ENCODE data around the gene HCN2.

The HCN2 gene

DNA sequence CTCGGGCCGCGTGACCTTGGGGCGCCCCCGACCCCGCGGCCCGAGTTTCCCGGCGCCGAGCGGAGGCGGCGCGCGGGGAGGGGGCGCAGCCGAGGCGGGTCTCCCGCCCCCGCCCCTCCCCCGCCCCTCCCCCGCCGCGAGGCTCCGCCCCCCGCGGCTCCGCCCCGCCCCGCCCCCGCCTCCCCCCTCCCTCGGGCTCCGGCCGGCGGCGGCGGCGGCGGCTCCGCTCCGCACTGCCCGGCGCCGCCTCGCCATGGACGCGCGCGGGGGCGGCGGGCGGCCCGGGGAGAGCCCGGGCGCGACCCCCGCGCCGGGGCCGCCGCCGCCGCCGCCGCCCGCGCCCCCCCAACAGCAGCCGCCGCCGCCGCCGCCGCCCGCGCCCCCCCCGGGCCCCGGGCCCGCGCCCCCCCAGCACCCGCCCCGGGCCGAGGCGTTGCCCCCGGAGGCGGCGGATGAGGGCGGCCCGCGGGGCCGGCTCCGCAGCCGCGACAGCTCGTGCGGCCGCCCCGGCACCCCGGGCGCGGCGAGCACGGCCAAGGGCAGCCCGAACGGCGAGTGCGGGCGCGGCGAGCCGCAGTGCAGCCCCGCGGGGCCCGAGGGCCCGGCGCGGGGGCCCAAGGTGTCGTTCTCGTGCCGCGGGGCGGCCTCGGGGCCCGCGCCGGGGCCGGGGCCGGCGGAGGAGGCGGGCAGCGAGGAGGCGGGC lies at the start of gene HCN2:
Gene HCN2 (plus strand): TSS at position 189 of the 703 bp plus-strand sequence. CDS start 65 bp downstream, at position 254.
- DNase-seq: no peak

DNA sequence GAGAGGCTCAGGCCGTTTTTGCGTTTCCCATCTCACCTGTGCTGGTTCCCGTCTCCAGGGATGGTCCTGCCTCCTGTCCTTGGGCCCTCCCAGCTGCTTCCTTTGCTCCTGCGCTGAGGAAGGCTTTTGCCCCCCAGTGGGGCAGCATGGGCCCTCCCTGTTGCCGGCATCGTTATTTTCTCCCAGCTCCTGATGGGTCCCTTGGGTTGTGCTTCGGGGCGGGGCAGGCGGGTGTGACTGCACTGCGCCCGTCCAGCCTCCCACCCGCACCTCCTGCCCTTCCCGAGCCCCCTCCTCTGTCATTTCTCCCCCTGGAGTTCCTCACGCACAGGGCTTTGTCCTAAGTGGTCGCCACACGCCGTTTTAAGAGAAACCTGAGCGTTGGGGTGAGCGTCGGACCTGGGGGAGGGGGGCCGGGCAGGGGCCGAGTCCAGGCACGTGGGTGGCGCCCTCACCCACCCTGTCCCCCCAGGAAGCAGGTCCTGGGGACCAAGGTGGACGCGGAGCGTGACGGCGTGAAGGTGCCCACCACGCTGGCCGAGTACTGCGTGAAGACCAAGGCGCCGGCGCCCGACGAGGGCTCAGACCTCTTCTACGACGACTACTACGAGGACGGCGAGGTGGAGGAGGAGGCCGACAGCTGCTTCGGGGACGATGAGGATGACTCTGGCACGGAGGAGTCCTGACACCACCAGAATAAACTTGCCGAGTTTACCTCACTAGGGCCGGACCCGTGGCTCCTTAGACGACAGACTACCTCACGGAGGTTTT lies 48.6 kb upstream of the HCN2 start:
- DNase-seq: no peak

DNA sequence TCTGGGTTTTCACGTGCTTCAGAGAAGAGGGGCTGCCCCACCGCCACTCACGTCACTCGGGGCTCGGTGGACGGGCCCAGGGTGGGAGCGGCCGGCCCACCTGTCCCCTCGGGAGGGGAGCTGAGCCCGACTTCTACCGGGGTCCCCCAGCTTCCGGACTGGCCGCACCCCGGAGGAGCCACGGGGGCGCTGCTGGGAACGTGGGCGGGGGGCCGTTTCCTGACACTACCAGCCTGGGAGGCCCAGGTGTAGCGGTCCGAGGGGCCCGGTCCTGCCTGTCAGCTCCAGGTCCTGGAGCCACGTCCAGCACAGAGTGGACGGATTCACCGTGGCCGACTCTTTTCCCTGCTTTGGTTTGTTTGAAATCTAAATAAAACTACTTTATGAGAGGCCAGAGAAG lies 48.0 kb upstream of the HCN2 start:
- no peak for DNase-seq

DNA sequence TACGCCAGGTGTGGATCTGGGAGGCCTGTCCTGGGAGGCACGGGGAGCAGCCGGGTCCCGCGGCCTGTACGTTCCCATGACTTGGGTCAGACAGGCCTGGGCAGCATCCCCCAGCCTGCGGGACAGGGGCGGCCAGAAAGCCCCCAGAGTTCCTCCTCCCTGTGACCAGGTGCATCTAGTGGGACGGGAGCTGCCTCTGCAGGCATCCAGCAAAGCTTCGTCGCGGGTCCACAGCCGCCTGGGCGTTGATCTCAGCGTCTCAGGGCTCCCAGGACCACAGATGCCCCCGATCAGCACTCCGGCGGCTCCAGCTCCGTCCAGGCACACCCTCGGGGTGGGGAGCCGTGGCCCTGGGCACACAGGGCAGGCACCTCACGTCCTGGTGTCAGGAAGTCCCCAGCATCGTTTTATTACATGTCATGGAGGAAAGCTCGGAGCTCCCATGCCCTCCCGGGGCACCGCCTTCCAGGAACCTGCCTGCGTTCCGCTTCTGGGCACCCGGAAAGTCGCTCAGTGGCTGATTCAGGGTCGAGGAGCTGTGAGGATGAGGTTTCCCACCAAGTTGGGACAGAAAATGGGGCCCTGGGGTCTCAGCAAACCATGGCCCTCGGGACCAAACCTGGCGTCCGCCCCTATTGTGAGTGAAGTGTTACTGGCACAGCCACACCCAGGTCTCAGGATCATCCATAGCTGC lies 47.4 kb upstream of the HCN2 start:
- DNase-seq: no peak

DNA sequence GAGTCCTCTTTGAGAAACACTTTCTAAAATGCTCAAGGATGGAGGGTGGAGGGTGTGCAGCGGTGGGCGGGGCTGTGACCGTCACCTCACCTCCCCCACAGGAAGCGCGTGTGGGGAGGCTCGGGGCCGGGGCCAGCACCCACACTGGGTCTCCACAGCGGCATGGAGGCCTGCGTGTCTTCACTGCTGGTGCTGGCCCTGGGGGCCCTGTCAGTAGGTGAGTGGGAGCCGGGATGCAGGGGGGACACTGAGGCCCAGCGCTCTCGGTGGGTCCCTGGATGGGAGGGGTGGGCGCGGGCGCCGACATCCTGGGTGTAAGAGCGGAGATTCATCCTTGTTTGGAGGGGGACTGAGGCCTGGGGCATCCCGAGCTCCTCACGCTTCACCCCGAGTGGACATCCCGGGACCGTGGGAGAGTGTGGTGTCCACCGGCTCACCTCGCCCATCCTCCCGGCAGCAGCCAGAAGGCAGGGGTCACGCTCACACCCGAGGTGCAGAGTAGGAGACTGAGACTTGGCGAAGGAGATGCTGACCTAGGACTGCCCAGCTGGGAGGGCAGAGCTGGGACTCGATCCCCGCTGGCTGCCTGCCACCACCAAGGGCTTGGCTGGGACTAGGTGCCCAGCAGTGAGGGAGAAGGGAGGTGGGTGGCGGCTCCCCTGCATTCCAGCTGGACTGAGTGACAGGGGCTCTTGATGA lies 45.6 kb upstream of the HCN2 start, which contains the start of gene GZMM:
Gene GZMM (plus strand): TSS at position 144 of the 699 bp plus-strand sequence. CDS start 19 bp downstream, at position 163.
- no peak for DNase-seq

DNA sequence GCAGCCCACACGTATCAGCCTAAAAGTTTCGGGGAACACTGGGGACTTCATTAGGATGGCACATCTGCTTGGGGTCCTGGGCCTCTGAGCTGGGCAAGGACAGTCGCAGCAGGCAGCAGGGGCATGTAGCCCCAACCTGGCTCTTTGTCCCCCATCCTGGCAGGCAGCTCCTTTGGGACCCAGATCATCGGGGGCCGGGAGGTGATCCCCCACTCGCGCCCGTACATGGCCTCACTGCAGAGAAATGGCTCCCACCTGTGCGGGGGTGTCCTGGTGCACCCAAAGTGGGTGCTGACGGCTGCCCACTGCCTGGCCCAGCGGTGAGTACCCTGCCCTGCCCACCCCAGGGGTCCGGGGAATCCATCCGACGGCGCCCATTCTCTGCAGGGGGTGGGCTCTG lies 42.6 kb upstream of the HCN2 start:
- DNase-seq: no peak

DNA sequence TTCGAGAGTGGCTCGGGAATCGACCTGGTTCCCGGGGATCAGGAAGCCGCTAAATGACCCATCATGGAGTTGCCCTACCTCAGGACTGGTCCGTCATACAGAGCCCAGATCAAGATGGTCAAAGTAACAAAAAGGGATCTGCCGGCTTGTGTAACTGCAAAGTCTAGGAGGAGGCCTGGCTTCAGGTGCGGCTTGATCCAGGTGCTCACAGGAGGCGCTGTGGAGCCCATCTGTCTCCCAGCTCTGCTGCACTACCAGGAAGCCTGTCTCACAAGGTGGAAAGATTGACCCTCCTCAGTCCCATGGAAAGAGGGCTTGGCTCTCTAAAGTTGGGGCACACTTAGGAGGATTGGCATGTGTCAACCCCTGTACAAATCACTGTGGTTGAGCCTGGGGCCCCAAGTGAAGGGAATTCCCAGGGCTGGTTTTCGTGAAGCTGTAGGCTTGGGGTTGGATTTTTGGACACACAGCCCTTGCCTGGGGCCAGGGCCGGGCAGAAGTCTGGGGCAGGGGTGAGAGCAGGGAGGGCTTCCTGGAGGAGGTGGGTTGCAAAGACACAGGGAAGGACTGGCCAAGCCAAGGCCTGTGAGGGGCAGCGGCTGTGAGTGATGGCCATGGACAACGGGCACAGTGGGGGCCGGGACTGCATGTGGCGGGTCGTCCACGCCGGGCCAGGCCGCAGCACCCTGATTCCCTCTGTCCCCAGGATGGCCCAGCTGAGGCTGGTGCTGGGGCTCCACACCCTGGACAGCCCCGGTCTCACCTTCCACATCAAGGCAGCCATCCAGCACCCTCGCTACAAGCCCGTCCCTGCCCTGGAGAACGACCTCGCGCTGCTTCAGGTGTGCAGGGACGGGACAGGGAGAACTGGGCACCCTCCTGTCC lies 41.6 kb upstream of the HCN2 start:
- no peak for DNase-seq

DNA sequence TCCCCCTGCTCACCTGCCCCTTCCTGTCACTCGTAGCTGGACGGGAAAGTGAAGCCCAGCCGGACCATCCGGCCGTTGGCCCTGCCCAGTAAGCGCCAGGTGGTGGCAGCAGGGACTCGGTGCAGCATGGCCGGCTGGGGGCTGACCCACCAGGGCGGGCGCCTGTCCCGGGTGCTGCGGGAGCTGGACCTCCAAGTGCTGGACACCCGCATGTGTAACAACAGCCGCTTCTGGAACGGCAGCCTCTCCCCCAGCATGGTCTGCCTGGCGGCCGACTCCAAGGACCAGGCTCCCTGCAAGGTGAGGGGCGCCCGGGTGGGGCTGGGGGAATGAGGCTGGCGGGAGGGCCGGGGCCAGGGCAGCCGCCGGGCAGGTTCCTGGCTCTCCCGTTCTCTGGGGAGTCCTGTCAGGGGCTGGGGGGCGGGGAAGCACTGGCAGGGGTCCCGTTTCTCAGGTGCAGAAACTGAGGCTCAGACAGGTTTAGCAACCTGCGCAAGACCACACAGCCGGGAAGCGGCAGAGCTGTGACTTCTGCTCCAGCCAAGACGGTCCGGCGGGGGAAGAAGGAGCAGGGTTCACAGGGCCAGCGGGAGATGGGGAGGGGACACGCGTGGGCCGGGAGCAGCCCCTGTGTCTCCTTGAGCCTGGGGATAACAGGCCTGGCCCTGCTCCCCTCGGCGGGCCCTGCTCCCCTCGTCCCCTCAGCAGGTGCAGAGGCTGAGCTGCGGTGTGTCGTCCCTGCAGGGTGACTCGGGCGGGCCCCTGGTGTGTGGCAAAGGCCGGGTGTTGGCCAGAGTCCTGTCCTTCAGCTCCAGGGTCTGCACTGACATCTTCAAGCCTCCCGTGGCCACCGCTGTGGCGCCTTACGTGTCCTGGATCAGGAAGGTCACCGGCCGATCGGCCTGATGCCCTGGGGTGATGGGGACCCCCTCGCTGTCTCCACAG lies 40.5 kb upstream of the HCN2 start:
- DNase-seq: no peak

DNA sequence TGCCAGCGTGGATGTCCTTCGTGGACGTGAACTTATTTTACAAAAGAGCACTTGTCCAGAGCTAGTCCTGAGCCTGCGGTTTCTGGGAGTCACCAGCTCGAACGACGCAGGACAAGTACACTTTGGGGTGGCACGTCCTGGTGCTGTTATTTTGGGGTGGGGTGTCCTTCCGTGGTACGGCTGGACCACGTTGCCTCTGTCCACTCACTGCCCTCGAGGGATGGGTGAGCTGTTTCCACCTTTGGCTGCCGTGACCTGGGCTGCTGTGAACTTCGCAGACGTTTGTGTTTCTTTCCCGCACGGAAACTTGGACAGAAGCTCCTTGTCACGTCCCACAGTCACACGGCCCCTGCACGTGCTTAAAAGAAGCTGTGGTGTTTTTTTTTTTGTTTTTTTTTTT lies 34.9 kb upstream of the HCN2 start:
- DNase-seq: no peak

DNA sequence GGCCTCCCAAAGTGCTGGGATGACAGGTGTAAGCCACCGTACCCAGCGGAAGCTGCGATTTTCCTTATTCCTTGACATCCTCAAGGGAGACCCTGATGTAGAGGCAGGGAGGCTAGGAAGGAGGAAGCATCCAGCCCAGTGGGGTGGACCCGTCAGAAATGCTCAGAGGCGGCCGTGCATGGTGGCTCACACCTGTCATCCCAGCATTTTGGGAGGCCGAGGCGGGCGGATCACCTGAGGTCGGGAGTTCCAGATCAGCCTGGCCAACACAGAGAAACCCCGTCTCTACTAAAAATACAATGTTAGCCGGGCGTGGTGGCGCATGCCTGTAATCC lies 34.2 kb upstream of the HCN2 start:
- no peak for DNase-seq

DNA sequence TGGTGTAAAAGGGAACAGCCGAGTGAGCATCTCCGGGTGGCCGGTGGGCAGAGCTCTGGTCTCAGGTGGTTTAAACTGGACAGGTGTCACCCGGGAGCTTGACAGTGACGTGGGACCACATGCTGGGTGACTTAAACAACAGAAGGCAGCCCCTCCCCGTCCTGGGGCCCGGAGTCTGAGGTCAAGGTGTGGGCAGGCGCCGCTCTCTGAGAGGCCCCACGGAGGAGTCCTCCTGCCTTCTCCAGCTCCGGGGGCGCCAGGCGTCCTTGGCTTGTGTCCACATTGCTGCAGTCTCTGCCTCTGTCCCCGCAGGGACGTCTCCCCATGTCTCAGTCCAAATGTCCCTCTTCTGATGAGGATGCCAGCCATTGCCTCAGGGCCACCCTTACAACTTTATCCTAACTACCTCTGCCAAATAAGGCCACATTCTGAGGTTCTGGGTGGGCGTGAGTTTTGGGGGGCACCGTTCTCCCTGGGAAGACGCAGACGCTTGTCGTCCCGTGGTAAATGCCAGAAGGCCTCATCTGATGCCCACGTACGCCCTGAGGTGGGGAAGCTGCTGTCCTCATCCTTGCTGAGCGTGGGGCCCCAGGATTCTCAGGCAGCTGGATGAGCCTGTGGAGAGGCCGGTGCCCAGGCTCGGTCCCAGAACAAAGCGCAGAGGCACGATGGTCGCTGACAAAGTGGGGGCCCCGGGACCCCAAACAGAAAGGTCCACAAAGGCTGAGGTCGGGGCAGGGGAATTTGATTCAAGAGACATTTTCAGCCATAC lies 32.9 kb upstream of the HCN2 start:
- DNase-seq: no peak

DNA sequence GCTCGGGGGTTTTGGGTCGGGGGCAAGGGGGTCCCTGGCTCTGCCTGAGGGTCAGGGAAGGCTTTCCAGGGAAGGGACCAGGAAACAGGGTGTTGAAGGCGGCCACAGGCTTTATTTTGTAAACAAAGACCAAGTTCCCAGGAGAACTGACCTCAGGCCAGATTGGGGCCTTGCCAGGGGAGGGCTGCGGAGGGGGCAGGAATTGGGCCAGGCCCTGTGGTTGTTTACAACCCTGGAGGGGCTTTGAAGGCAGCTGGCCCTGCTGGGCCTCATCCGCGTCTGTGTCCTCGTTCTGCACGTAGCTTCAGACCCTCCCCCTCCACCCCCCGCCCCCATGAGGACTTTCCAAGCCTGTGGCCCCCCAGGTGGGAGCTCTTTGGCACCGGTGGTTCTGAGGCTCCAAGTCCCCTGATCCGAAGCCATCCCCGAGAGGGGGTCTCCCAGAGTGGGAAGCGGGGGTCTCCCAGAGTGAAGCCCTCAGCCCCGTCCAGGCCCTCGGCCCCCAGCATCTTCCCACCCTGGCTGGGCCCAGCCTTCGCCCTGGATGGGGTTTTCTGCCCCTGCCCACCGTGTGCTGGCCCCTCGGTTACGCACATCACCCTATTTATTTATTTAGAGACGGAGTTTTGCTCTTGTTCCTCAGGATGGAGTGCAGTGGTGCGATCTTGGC lies 30.8 kb upstream of the HCN2 start:
- no peak for DNase-seq

DNA sequence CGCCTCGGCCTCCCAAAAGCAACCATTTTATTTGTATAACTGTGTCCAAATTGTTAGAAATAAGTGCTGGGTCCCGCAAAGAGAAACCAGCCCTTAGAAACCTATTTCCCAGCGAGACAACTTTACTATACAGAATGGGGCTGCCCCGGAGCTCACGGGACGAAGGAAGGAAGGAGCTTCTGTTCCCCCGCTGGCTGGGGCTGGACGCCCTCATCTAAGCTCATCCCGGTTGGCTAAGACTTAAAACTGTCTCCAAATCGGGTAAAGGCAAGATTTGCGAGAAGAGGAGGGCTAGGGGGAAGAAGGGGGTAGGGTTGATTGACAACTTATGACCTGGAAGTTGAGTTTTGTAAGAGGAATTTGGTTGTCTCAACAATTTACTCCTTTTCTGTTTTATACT lies 29.6 kb upstream of the HCN2 start:
- peak; percentile 10 for DNase-seq

DNA sequence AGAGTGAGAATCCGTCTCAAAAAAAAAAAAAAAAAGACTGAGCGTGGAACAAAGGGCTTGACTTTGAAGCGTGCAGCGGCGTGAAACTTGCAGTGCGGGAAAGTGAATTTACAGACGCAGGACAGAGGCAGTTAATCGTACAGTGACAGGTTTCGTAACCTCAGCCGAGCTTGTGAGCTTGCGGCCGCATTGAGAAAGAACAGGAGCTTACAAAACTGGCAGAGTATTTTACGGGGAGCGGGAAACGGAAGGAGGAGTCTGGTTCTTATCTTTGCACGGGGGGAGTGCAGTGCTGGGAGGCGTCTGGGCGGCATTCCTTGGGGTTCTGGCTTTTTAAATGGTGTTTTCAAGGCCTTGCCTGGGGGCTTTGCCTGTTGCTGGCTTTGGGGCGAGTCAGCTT lies 23.3 kb upstream of the HCN2 start:
- peak; percentile 71 for DNase-seq

DNA sequence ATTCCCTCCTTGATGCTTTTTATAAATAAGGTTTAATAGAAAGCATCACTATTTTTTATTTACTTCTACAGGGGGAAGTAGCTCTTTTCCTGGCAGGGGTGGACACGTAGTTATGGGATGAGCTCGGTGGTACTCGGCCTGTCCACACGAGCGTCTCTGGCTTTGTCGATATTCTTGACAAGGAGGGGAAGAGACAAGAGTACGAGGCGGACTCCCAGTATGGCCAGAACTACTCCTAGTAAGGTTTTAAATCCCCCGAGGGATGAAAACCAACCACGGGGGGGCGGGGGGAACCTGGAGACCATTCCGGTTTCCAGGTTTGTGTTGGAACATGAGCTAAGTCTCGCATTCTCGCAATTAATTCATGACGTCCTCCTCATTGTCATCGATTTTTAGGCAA lies 22.8 kb upstream of the HCN2 start:
- DNase-seq: no peak

DNA sequence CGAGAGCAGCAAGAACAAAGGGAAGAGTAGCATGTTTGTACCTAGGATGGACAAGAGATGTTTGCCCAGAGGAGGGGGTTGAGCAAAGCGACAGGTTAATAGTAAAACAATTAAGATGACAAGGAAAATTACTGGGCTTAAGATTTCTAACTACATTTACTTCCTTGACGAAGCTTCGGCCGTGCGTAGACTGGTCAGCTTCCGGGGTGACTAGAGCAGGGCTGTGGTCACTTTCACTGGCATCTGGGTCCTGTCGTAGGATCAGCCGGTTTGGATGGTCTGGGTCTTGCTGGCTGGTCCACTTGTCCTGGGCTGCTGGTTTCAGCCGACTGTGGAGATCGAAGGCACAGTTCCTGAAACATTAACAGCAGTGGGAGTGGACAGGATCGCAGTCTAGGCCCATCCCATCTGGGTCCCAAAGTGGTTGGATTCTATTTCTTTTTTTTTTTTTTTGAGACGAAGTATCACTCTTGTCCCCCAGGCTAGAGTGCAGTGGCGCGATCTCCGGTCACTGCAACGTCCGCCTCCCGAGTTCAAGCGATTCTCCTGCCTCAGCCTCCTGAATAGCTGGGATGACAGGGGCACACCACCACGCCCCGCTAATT lies 22.3 kb upstream of the HCN2 start:
- no peak for DNase-seq

DNA sequence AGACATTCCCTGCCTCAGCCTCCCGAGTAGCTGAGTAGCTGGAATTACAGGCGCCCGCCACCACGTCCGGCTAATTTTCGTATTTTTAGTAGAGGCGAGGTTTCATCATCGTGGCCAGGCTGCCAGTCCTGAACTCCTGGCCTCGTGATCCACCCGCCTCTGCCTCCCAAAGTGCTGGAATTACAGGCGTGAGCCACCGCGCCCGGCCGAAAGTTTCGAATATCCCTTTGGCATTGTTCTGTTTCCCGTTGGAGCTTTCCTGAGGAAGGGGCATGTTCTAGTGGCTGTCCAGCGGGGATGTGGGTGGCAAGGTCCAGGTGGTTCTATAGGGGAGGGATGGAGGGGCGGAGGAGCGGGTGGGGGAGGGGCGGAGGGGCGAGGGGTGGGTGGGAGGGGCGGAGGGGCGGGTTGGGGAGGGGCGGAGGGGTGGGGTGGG lies 19.4 kb upstream of the HCN2 start:
- no peak for DNase-seq

DNA sequence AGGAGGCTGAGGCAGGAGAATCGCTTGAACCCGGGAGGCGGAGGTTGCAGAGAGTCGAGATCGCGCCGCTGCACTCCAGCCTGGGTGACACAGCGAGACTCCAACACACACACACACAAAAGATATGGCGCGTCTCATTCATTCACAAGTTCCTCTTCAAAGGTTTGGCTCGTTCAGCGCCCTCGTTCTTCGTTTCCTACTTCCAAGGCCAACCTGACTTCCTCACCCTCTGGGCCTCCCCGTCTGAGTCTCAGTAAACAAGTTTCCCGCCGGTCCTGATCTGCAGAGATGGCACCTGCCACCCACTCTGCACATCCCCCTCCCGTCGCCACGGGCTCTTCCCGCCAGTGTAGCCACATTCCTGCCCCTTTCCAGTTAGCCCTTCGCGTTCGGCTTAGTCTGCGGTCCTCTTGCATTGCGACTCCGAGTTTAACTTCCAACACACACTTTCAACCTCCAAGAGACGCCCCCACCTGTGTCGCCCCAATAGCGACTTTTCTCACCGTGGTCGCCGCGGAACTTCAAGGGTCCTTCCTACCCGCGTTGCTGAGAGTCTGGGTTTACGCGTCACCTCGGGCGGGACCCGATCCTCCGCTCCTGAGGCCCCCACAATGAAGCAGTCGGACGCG lies 18.6 kb upstream of the HCN2 start:
- peak; percentile 68 for DNase-seq

DNA sequence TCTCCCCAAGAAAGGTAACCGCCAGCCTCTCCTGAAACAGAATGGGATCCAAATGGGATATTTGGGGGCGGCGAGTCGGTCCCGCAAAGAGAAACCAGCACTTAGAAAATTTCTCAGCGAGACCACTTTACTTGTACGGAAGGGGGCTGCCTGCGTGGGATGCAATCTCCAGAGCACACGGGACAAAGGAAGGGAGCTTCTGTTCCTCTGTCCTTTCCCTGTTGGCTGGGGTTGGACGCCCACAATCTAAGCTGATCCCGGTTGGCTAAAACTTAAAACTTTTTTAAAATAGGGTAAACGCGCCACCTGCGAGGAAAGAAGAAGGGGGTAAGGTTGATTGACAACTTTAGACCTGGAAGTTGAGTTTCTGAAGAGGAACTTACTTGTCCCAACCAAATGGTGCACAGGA lies 18.1 kb upstream of the HCN2 start:
- peak; percentile 9 for DNase-seq
